Activated CD8-positive, alpha-beta memory T cell treated with anti-CD3 and anti-CD28 coated beads, Interleukin-2, amount 50 U/mL, for 1 hour (primary cell): ENCODE results near the gene MAP4K2.

ENCODE experiments used
- DNase-seq: peaks from one replicate; pipeline ENCODE4 v3.0.0-alpha.2; 2020; ENCODE audit errors: extremely low read depth

MAP4K2 gene

DNA sequence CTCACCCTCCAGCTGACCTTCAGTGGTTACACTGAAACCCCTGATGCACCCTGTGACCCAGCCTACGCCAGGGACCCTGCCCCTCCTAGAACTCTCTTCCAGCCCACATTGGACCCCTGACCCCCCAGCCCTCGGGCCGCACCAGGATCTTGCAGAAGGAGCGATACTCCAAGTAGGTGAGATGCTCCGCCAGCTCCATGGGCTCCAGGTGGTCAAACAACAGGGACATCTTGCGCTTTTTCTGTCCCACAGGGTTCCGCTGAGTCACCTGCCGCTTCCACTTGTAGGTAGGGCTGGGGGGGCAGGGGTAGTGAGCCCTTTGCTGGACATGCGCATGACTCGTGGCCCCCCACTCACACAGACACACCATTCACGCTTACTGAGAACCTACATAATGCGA lies 63.1 kb downstream of the MAP4K2 start:
- no peak for DNase-seq

DNA sequence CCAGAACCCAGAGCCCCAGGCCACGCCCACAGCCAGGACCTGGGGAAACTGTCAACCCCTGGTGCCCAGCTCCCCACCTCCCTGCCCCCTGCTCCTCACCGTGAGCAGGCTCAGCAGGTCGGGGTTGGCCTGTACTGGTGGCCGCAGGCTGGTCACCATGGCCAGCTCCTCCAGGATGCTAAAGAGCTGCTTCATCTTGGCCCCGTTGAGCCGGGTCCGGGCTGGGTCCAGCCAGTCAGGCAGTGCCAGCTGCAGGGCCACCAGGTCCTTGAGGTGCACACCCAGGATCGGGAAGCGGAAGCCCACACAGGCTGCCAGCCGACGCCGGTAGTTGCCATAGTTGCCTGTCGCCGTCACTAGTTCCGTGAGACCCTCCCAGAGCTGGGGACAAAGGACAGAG lies 66.4 kb downstream of the MAP4K2 start:
- DNase-seq, result no peak

DNA sequence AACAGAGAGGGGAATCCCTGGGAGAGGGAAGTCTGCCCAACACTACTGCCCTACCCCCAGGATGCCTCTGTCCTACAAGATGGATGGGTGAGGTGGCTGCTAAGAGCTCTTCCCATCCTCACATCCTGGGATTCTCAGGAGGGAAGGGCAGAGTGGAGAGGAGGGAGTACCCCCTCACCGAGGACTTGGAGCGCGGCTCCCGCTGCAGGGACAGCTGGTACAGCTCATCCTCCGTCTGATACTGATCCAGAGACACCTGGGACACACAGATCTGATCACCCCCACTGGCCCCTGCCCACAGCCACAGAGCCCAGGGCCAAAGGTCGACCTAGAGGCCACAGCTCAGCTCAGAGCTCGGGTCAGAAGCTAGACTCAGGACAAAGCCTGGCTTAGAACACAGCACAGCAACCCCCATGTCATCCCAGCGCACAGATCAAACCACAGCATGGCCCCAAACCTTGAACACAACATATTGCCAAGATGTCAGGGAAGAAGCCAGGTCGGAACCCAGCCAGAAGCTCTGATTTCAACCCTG lies 67.2 kb downstream of the MAP4K2 start:
- no peak for DNase-seq
